NB4 (cell line): Measurements from ENCODE around the gene GPR55.

ENCODE experiments used
- DNase-seq: peaks from one replicate; pipeline ENCODE4 v3.0.0; 2010; ENCODE audit warnings: low read depth
- H3K4me3 ChIP-seq: one replicate; pipeline ENCODE4 v1.5.1; 2011; ENCODE audit warnings: mild to moderate bottlenecking, low read depth, low read length, moderate library complexity
- CTCF ChIP-seq: IDR thresholded peaks from one replicate; pipeline ENCODE4 v1.5.1; 2012; ENCODE audit warnings: low read depth, low read length
- MAX ChIP-seq: IDR thresholded peaks from 2 replicates; pipeline ENCODE4 v1.6.1; 2011; ENCODE audit warnings: low read depth, low read length
- MYC ChIP-seq: IDR thresholded peaks from 2 replicates; pipeline ENCODE4 v1.6.1; 2011; ENCODE audit warnings: low read depth, low read length
- POLR2A ChIP-seq: IDR thresholded peaks from 2 replicates; pipeline ENCODE4 v1.6.1; 2011; ENCODE audit warnings: mild to moderate bottlenecking; ENCODE audit not compliant: insufficient read length; ENCODE audit errors: extremely low read depth

The GPR55 gene

GRCh38 chr2:230922951-230923717, 1.9 kb downstream of the GPR55 start:
- TF ChIP-seq CTCF: no peak
- no peak for TF ChIP-seq MAX
- TF ChIP-seq POLR2A: no peak
- TF ChIP-seq MYC: no peak
- no peak for DNase-seq
- H3K4me3 ChIP-seq: no peak overlapping the region

GRCh38 chr2:230921806-230922595, 3.0 kb downstream of the GPR55 start:
- no peak for DNase-seq
- TF ChIP-seq MYC (no peak), CTCF (no peak), MAX (no peak), POLR2A (no peak)
- no peak overlapping the region for H3K4me3 ChIP-seq

GRCh38 chr2:230920167-230920566, 4.9 kb downstream of the GPR55 start:
- TF ChIP-seq POLR2A: no peak
- no peak for TF ChIP-seq MAX
- TF ChIP-seq CTCF: no peak
- no peak overlapping the region for H3K4me3 ChIP-seq
- no peak for DNase-seq

GRCh38 chr2:230919681-230920080, 5.4 kb downstream of the GPR55 start:
- no peak for DNase-seq
- H3K4me3 ChIP-seq: no peak overlapping the region
- TF ChIP-seq POLR2A (no peak), CTCF (no peak), MAX (no peak), MYC (no peak)

GRCh38 chr2:230919240-230919639, 5.8 kb downstream of the GPR55 start:
- TF ChIP-seq MAX: no peak
- TF ChIP-seq POLR2A: no peak
- TF ChIP-seq CTCF: no peak
- TF ChIP-seq MYC: no peak
- no peak overlapping the region for H3K4me3 ChIP-seq
- DNase-seq: no peak
